GM20000 (cell line): ENCODE measurements around the gene RAP1GDS1.

Source experiments
- DNase-seq: peaks from one replicate; pipeline ENCODE4 v3.0.0; 2012; ENCODE audit warnings: low spot score
- CTCF ChIP-seq: IDR thresholded peaks from 2 replicates; pipeline ENCODE4 v1.5.1; 2012; ENCODE audit warnings: mild to moderate bottlenecking, control low read depth; ENCODE audit errors: extremely low read depth, missing control alignments

The RAP1GDS1 gene

GRCh38 chr4:98332017-98332416 is 70.8 kb downstream of the RAP1GDS1 start:
- no peak for TF ChIP-seq CTCF
- no peak for DNase-seq

GRCh38 chr4:98334461-98334860 is 73.3 kb downstream of the RAP1GDS1 start:
- no peak for TF ChIP-seq CTCF
- DNase-seq = no peak

GRCh38 chr4:98338761-98339438 is 77.7 kb downstream of the RAP1GDS1 start:
- DNase-seq = no peak
- TF ChIP-seq CTCF = no peak

GRCh38 chr4:98341309-98341708 is 80.1 kb downstream of the RAP1GDS1 start:
- DNase-seq = no peak
- TF ChIP-seq CTCF = no peak

GRCh38 chr4:98343626-98344025 is 82.4 kb downstream of the RAP1GDS1 start:
- no peak for TF ChIP-seq CTCF
- DNase-seq = no peak

GRCh38 chr4:98345838-98346237 is 84.7 kb downstream of the RAP1GDS1 start:
- TF ChIP-seq CTCF = no peak

GRCh38 chr4:98352396-98352795 is 91.2 kb downstream of the RAP1GDS1 start:
- DNase-seq = no peak
- no peak for TF ChIP-seq CTCF

More at GRCh38 chr4:98345838-98346237, 84.7 kb downstream of the RAP1GDS1 start:
- DNase-seq = no peak
